Keratinocyte (primary cell): ENCODE results near the gene HCN4.

ENCODE experiments used
- CTCF ChIP-seq, 3 experiments: IDR thresholded peaks in 1 of 3; conservative IDR thresholded peaks in 1 of 3; optimal IDR thresholded peaks in 1 of 3; 2 replicates in 2 of 3; 3 replicates in 1 of 3; pipeline versions ENCODE3 to v1.5.1; 2011; ENCODE audit warnings: low read length in 3 of 3, mild to moderate bottlenecking in 3 of 3, moderate library complexity in 2 of 3, control low read depth in 1 of 3, inconsistent platforms in 1 of 3; ENCODE audit not compliant: insufficient read depth in 2 of 3; ENCODE audit errors: extremely low read depth in 1 of 3
- EZH2 ChIP-seq: IDR thresholded peaks from one replicate; pipeline ENCODE4 v1.6.1; 2012; ENCODE audit warnings: inconsistent platforms, mild to moderate bottlenecking, low read length, moderate library complexity

- TF ChIP-seq CTCF (optimal IDR thresholded peaks at IDR 0.05 in 1 of 3, IDR thresholded peaks at IDR 0.05 in 1 of 3, conservative IDR thresholded peaks at IDR 0.05 in 1 of 3; ENCODE audit: extremely low read depth in 1 of 3, insufficient read depth in 2 of 3, low read length in 3 of 3) (no peak), EZH2 (no peak)
Measured at GRCh38 chr15:73317651-73318462, 50.9 kb downstream of the HCN4 start.
